ENCODE measurements around the gene NDUFB2. TPM values are rescaled to one million over a fixed set of nuclear protein-coding genes. Genes with fewer than 3 reads are reported as not detected.
"Not testable (repeated sequence)": the region's sequence is repeated elsewhere in the genome, so short reads cannot be mapped to it uniquely, and the experiment has no call there.

The NDUFB2 gene
- total RNA-seq, 1 donor from 2014 or later: 99.5 TPM

DNA sequence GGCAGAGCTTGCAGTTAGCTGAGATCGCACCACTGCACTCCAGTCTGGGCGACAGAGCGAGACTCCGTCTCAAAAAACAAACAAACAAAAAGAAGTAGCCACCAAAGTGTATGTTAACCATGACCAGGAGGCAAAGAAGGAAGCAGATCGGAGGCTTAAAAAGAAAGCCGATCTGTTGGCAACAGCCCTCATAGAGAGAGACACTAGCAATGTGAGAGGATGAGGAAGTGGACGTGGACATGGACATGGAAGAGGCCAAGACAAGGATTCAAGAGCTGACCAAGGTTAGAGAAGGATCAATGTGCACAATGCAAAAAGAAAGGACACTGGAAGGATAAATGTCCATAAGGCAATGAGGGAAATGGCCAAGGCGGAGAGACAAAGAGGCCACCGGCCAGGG lies 38.6 kb upstream of the NDUFB2 start:
- H3K4me3 ChIP-seq (ENCODE audit: low read depth, low read length): no peak overlapping the region
- no peaks in the 10 kb centered on the region for H3K27me3 ChIP-seq (ENCODE audit: control insufficient read depth, insufficient read depth, low read length)
- FAIRE-seq: no peak
- TF ChIP-seq, protein P1, sequence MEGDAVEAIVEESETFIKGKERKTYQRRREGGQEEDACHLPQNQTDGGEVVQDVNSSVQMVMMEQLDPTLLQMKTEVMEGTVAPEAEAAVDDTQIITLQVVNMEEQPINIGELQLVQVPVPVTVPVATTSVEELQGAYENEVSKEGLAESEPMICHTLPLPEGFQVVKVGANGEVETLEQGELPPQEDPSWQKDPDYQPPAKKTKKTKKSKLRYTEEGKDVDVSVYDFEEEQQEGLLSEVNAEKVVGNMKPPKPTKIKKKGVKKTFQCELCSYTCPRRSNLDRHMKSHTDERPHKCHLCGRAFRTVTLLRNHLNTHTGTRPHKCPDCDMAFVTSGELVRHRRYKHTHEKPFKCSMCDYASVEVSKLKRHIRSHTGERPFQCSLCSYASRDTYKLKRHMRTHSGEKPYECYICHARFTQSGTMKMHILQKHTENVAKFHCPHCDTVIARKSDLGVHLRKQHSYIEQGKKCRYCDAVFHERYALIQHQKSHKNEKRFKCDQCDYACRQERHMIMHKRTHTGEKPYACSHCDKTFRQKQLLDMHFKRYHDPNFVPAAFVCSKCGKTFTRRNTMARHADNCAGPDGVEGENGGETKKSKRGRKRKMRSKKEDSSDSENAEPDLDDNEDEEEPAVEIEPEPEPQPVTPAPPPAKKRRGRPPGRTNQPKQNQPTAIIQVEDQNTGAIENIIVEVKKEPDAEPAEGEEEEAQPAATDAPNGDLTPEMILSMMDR (IDR thresholded peaks at IDR 0.05; ENCODE audit: insufficient read depth, low read length, severe bottlenecking): no peak
- no peak for DNase-seq (ENCODE audit: low read depth)
- H3K36me3 ChIP-seq (ENCODE audit: control insufficient read depth, insufficient read depth, low read length): no peaks in the 10 kb centered on the region

DNA sequence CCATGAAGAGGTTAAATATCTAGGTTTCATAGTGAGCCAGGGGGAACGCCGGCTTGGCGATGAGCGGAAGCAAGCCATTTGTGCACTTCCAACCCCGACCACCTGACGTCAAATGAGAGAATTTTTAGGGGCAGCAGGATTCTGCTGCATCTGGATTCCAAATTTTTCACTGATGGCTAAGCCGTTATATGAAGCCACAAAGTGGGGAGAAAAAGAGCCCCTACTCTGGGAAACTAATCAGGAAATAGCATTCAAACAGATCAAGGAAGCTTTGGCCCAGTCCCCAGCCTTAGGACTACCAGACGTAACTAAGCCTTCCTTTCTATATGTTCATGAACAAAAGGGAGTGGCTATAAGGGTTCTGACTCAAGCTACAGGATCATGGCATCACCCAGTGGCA lies 36.7 kb upstream of the NDUFB2 start:
- DNase-seq (ENCODE audit: low read depth) (peak; percentile 46), FAIRE-seq (no peak)
- TF ChIP-seq, protein P1 (IDR thresholded peaks at IDR 0.05; ENCODE audit: insufficient read depth, low read length, severe bottlenecking): no peak

DNA sequence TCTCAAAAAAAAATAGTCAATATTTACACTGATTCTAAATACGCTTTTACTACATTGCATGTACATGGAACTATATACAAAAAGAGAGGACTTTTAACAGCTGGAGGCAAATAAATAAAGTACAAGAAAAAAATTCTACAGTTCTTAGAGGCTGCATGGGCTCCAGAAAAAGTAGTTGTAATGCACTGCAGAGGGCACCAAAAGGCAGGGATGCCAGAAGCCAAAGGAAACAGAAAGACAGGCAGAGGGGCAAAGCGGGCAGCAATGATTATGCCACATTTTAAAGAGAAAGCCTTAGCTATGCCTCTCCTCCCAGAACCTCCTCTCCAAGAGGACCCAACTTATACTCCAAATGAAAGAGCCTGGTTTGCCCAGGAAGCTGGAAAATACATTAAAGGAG lies 35.4 kb upstream of the NDUFB2 start:
- TF ChIP-seq, protein P1 (IDR thresholded peaks at IDR 0.05; ENCODE audit: insufficient read depth, low read length, severe bottlenecking): peak; percentile 24
- Histone ChIP-seq H3K36me3 (ENCODE audit: control insufficient read depth, insufficient read depth, low read length) (no peaks in the 10 kb centered on the region), H3K27me3 (ENCODE audit: control insufficient read depth, insufficient read depth, low read length) (no peaks in the 10 kb centered on the region), H3K4me3 (ENCODE audit: low read depth, low read length) (no peak overlapping the region)
- no peak for DNase-seq (ENCODE audit: low read depth)
- FAIRE-seq: no peak

More for the DNA sequence above, 36.7 kb upstream of the NDUFB2 start:
- no peaks in the 10 kb centered on the region for H3K27me3 ChIP-seq (ENCODE audit: control insufficient read depth, insufficient read depth, low read length)
- H3K4me3 ChIP-seq (ENCODE audit: low read depth, low read length): no peak overlapping the region
- no peaks in the 10 kb centered on the region for H3K36me3 ChIP-seq (ENCODE audit: control insufficient read depth, insufficient read depth, low read length)

DNA sequence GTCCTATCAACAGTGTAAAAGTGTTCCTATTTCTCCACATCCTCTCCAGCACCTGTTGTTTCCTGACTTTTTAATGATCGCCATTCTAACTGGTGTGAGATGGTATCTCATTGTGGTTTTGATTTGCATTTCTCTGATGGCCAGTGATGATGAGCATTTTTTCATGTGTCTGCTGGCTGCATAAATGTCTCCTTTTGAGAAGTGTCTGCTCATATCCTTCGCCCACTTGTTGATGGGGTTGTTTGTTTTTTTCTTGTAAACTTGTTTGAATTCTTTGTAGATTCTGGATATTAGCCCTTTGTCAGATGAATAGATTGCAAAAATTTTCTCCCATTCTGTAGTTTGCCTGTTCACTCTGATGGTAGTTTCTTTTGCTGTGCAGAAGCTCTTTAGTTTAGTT lies 33.6 kb upstream of the NDUFB2 start:
- H3K36me3 ChIP-seq (ENCODE audit: control insufficient read depth, insufficient read depth, low read length); FAIRE-seq; DNase-seq (ENCODE audit: low read depth); H3K27me3 ChIP-seq (ENCODE audit: control insufficient read depth, insufficient read depth, low read length); H3K4me3 ChIP-seq (ENCODE audit: low read depth, low read length): not testable (repeated sequence)

DNA sequence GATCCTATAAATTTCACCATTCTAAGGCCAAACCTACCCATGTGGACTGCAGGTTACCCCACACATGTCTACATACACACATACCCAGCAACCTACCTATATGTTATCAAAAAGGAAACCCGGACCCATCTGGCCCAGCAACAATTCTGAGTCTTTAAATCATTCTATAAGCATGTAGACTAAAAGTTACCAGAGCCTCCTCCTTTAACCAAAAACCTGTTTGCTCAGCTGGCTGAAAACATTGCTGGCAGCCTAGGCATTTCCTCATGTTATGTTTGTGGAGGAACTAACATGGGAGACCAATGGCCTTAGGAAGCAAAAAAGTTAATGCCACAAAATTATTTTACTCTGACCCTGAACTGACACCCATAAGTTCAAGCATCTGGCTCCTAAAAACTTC lies 29.0 kb upstream of the NDUFB2 start:
- DNase-seq (ENCODE audit: low read depth) (no peak), FAIRE-seq (no peak)
- TF ChIP-seq, protein P1 (IDR thresholded peaks at IDR 0.05; ENCODE audit: insufficient read depth, low read length, severe bottlenecking): no peak

DNA sequence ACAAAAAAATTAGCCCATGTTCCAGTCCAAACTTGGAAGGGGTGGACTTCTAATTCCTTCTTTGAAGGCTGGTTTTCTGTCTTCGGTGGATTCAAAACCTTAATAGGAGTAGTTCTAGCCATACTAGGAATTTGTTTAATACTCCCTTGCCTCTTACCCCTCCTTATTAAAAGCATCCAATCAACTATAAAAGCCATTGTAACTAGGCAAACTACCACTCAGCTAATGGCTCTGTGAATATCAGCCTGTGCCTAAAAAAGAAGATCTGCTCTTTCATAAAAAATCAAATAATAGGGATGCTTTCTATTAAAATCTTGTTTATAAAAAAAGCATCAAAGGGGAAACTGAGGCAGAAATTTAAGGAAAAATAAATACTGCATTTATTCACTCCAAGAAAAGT lies 27.9 kb upstream of the NDUFB2 start:
- no peak for DNase-seq (ENCODE audit: low read depth)
- no peak for FAIRE-seq
- TF ChIP-seq, protein P1 (IDR thresholded peaks at IDR 0.05; ENCODE audit: insufficient read depth, low read length, severe bottlenecking): no peak

More for the DNA sequence above, 29.0 kb upstream of the NDUFB2 start:
- H3K4me3 ChIP-seq (ENCODE audit: low read depth, low read length): no peak overlapping the region
- no peaks in the 10 kb centered on the region for H3K36me3 ChIP-seq (ENCODE audit: control insufficient read depth, insufficient read depth, low read length)
- no peaks in the 10 kb centered on the region for H3K27me3 ChIP-seq (ENCODE audit: control insufficient read depth, insufficient read depth, low read length)

More for the DNA sequence above, 27.9 kb upstream of the NDUFB2 start:
- Histone ChIP-seq H3K4me3 (ENCODE audit: low read depth, low read length) (no peak overlapping the region), H3K36me3 (ENCODE audit: control insufficient read depth, insufficient read depth, low read length) (no peaks in the 10 kb centered on the region), H3K27me3 (ENCODE audit: control insufficient read depth, insufficient read depth, low read length) (no peaks in the 10 kb centered on the region)

All from bronchial epithelial cell (primary cell).